Neural cell (in vitro differentiated cells): ENCODE measurements around the gene CA11. TPM values are rescaled to one million over a fixed set of nuclear protein-coding genes. Genes with fewer than 3 reads are reported as not detected.

Experiments
- H2AFZ ChIP-seq: fragments of 200-600, 300-800 bp; sonication (generic), shearing (Covaris generic); 2 replicates; pipeline ENCODE4 v1.6.0; 2014; ENCODE audit warnings: low read depth, mild to moderate bottlenecking, antibody characterized with exemption, low read length, moderate library complexity
- H3F3A ChIP-seq: fragments of 200-600 bp; shearing (Covaris generic); 2 replicates; pipeline ENCODE4 v1.6.1; 2016; ENCODE audit warnings: mild to moderate bottlenecking, moderate library complexity, mixed read lengths, antibody characterized with exemption, low read length; ENCODE audit not compliant: insufficient read depth, poor library complexity, severe bottlenecking
- H3K27ac ChIP-seq: fragments of 200-600, 300-800 bp; sonication (generic), shearing (Covaris generic); 2 replicates; pipeline ENCODE4 v1.5.1; 2014; ENCODE audit warnings: mild to moderate bottlenecking, low read length, moderate library complexity
- H3K27me3 ChIP-seq: fragments of 300-800, 200-600 bp; sonication (generic), shearing (Covaris generic); 2 replicates; pipeline ENCODE4 v1.6.0; 2014; ENCODE audit warnings: mild to moderate bottlenecking, low read depth, low read length, moderate library complexity; ENCODE audit not compliant: insufficient read depth
- H3K36me3 ChIP-seq: fragments of 300-800, 200-600 bp; sonication (generic), shearing (Covaris generic); 2 replicates; pipeline ENCODE4 v1.5.1; 2014; ENCODE audit warnings: mild to moderate bottlenecking, antibody characterized with exemption, low read length, moderate library complexity; ENCODE audit not compliant: insufficient read depth
- H3K4me2 ChIP-seq: fragments of 300-800, 200-600 bp; sonication (generic), shearing (Covaris generic); 2 replicates; pipeline ENCODE4 v1.6.0; 2014; ENCODE audit warnings: mild to moderate bottlenecking, low read length
- H3K4me3 ChIP-seq: fragments of 300-800, 200-600 bp; sonication (generic), shearing (Covaris generic); 2 replicates; pipeline ENCODE4 v1.5.1; 2014; ENCODE audit warnings: mild to moderate bottlenecking, low read length, moderate library complexity
- H3K79me2 ChIP-seq: fragments of 200-600 bp; shearing (Covaris generic); replicated peaks from 2 replicates; pipeline ENCODE4 v1.6.0; 2014; ENCODE audit warnings: mild to moderate bottlenecking, low read length, moderate library complexity; ENCODE audit not compliant: insufficient read depth
- H3K9ac ChIP-seq: fragments of 300-800, 200-600 bp; sonication (generic), shearing (Covaris generic); 2 replicates; pipeline ENCODE4 v1.6.1; 2016; ENCODE audit warnings: mild to moderate bottlenecking, low read length, mixed read lengths
- H3K9me2 ChIP-seq: fragments of 200-600 bp; shearing (Covaris generic); 2 replicates; pipeline ENCODE4 v1.6.1; 2016; ENCODE audit warnings: mild to moderate bottlenecking, low read length, mixed read lengths; ENCODE audit not compliant: insufficient read depth
- H3K9me3 ChIP-seq: fragments of 200-600, 300-800 bp; sonication (generic), shearing (Covaris generic); 2 replicates; pipeline ENCODE4 v1.6.1; 2016; ENCODE audit warnings: mild to moderate bottlenecking, mixed run types, low read length, moderate library complexity, mixed read lengths
- H4K20me1 ChIP-seq: fragments of 200-600 bp; shearing (Covaris generic); 2 replicates; pipeline ENCODE4 v1.6.1; 2016; ENCODE audit warnings: mild to moderate bottlenecking, mixed run types; ENCODE audit not compliant: insufficient read depth
- CTCF ChIP-seq: fragments of 450-650 bp; IDR thresholded peaks from 2 replicates; pipeline ENCODE4 v1.5.1; 2014; ENCODE audit warnings: antibody characterized with exemption, mild to moderate bottlenecking, moderate library complexity; ENCODE audit not compliant: poor library complexity, severe bottlenecking
- EP300 ChIP-seq: fragments of 450-650 bp; conservative IDR thresholded peaks from 2 replicates; pipeline ENCODE4 v1.6.1; 2014; ENCODE audit warnings: antibody characterized with exemption, mild to moderate bottlenecking, moderate library complexity; ENCODE audit not compliant: poor library complexity, severe bottlenecking
- EZH2 ChIP-seq: fragments of 200-600, 300-800 bp; shearing (Covaris generic), sonication (generic); IDR thresholded peaks from 2 replicates; pipeline ENCODE4 v1.6.1; 2014; ENCODE audit warnings: antibody characterized with exemption, low read length, borderline replicate concordance, mild to moderate bottlenecking; ENCODE audit not compliant: insufficient read depth, poor library complexity, severe bottlenecking
- MXI1 ChIP-seq: fragments of 450-650 bp; conservative IDR thresholded peaks from 2 replicates; pipeline ENCODE4 v1.6.1; 2014; ENCODE audit warnings: antibody characterized with exemption, mild to moderate bottlenecking; ENCODE audit not compliant: poor library complexity, severe bottlenecking
- POLR2AphosphoS5 ChIP-seq: IDR thresholded peaks from 2 replicates; pipeline ENCODE4 v1.6.1; 2012
- RAD21 ChIP-seq: fragments of 450-650 bp; conservative IDR thresholded peaks from 2 replicates; pipeline ENCODE4 v1.6.1; 2014; ENCODE audit warnings: antibody characterized with exemption, mild to moderate bottlenecking, moderate library complexity
- REST ChIP-seq: IDR thresholded peaks from 2 replicates; pipeline ENCODE4 v1.6.1; 2012; ENCODE audit warnings: borderline replicate concordance
- SMC3 ChIP-seq: fragments of 450-650 bp; conservative IDR thresholded peaks from 2 replicates; pipeline ENCODE4 v1.6.1; 2014; ENCODE audit warnings: antibody characterized with exemption, mild to moderate bottlenecking, moderate library complexity; ENCODE audit not compliant: poor library complexity
- TAF1 ChIP-seq: IDR thresholded peaks from 2 replicates; pipeline ENCODE4 v1.6.1; 2012; ENCODE audit warnings: low read depth
- polyA plus RNA-seq: library from polyadenylated mRNA; depleted of rRNA; stranded (reverse); fragments of >200 nt; gene quantifications from 2 replicates; pipeline ENCODE4 v1.2.3, GENCODE V29; 2014

The CA11 gene
- polyA plus RNA-seq, 1 donor from 2014 or later, result 108 TPM

- Histone ChIP-seq H3K9me2 (no peaks in the 10 kb centered on the region), H3K9me3 (no peaks in the 10 kb centered on the region)
- TF ChIP-seq REST (no peak), POLR2AphosphoS5 (no peak), SMC3 (no peak), TAF1 (no peak), CTCF (no peak), EZH2 (no peak), EP300 (no peak), RAD21 (no peak), MXI1 (no peak)
These were observed 4.1 kb downstream of the CA11 start for GRCh38 chr19:48641850-48642249.

GRCh38 chr19:48639483-48640375, 6.3 kb downstream of the CA11 start:
- Histone ChIP-seq H4K20me1 (no peaks in the 10 kb centered on the region), H3K27me3 (no peaks in the 10 kb centered on the region), H3K9me2 (no peaks in the 10 kb centered on the region), H2AFZ (no peak overlapping the region), H3K9me3 (no peaks in the 10 kb centered on the region), H3K36me3 (no peaks in the 10 kb centered on the region), H3K79me2 (no peaks in the 10 kb centered on the region), H3K27ac (no peak overlapping the region), H3K9ac (no peak overlapping the region), H3K4me3 (no peak overlapping the region), H3K4me2 (no peak overlapping the region), H3F3A (peaks cover 8% of the 10 kb centered on the region)
- TF ChIP-seq TAF1 (no peak), EZH2 (no peak), SMC3 (no peak)

More at GRCh38 chr19:48641850-48642249, 4.1 kb downstream of the CA11 start:
- no peak overlapping the region for H2AFZ ChIP-seq
- peaks cover 8% of the 10 kb centered on the region for H3F3A ChIP-seq
- no peaks in the 10 kb centered on the region for H4K20me1 ChIP-seq
- no peaks in the 10 kb centered on the region for H3K27me3 ChIP-seq
- no peak overlapping the region for H3K9ac ChIP-seq
- H3K4me2 ChIP-seq, result no peak overlapping the region
- H3K36me3 ChIP-seq, result no peaks in the 10 kb centered on the region
- no peak overlapping the region for H3K27ac ChIP-seq
- H3K4me3 ChIP-seq, result no peak overlapping the region
- H3K79me2 ChIP-seq, result no peaks in the 10 kb centered on the region
